Body of pancreas (tissue), 4 donors: ENCODE results near the gene OR6C65. TPM values are rescaled to one million over a fixed set of nuclear protein-coding genes. Genes with fewer than 3 reads are reported as not detected.
"Not testable (repeated sequence)": the region's sequence is repeated elsewhere in the genome, so short reads cannot be mapped to it uniquely, and the experiment has no call there.

Experiments
- ATAC-seq: fragments of 150-250 bp; one replicate; pipeline ENCODE4 v1.9.1; 2016
- DNase-seq, 4 donors: peaks; one replicate each; pipeline ENCODE4 v3.0.0-alpha.2; 2019
- H3K27ac ChIP-seq, 4 donors: fragments of 200-600 bp; sonication (generic); 1 replicate in 3 of 4; 2 replicates in 1 of 4; pipeline versions ENCODE4 v1.5.1 to v1.6.1; 2016 to 2019; ENCODE audit warnings: mild to moderate bottlenecking in 1 of 4, mixed read lengths in 1 of 4, moderate library complexity in 1 of 4
- H3K27me3 ChIP-seq, 2 donors: fragments of 200-600 bp; sonication (generic); one replicate each; pipeline ENCODE4 v1.6.0; 2016; ENCODE audit warnings: mild to moderate bottlenecking in 1 of 2
- H3K36me3 ChIP-seq, 2 donors: fragments of 200-600 bp; sonication (generic); replicated peaks in 1 of 2; 2 replicates each; pipeline ENCODE4 v1.5.1; 2016; ENCODE audit warnings: low read depth in 2 of 2; ENCODE audit not compliant: insufficient read depth in 1 of 2
- H3K4me1 ChIP-seq: fragments of 200-600 bp; sonication (generic); one replicate; pipeline ENCODE4 v1.6.0; 2016
- H3K4me3 ChIP-seq, 2 donors: fragments of 200-600 bp; sonication (generic); 1 replicate in 1 of 2; 2 replicates in 1 of 2; pipeline ENCODE4 v1.5.1; 2016 to 2019
- H3K9me3 ChIP-seq, 3 donors: fragments of 200-600 bp; sonication (generic); 1 replicate in 2 of 3; 2 replicates in 1 of 3; pipeline ENCODE4 v1.5.1; 2016
- CTCF ChIP-seq, 7 experiments: fragments of 450-650 bp in 4 of 7; fragments of 200-600 bp in 3 of 7; sonication (generic) in 3 of 7; IDR thresholded peaks; one replicate each; pipeline ENCODE4 v1.5.1; 2016 to 2019; ENCODE audit warnings: antibody characterized with exemption in 7 of 7
- POLR2A ChIP-seq, 3 donors: fragments of 450-650 bp; IDR thresholded peaks; one replicate each; pipeline ENCODE4 v1.6.1; 2016; ENCODE audit warnings: antibody characterized with exemption in 3 of 3, mild to moderate bottlenecking in 2 of 3
- WGBS, 2 donors: methylation state at CpG; one replicate each; pipeline ENCODE4 v1.1.5; 2017; 5-methylcytosine and 5-hydroxymethylcytosine counted together
- intact Hi-C: fragments of 100-400 bp; cut with DNase I; formaldehyde crosslinking; loops from one replicate; pipeline ENCODE4 v1.15.1; 2023
- total RNA-seq, 2 donors: library from RNA; depleted of rRNA; stranded (reverse); fragments of >200 nt; gene quantifications; one replicate each; pipeline ENCODE4 v1.1.0, GENCODE V29; 2016

The OR6C65 gene
- total RNA-seq, 2 donors from 2014 or later = not detected

GRCh38 chr12:55385891-55386290 is 14.4 kb upstream of the OR6C65 start:
- TF ChIP-seq POLR2A (IDR thresholded peaks at IDR 0.05) = no peak
- TF ChIP-seq CTCF (IDR thresholded peaks at IDR 0.05) = no peak
- H3K27ac ChIP-seq = no peak overlapping the region
- DNase-seq (no peak), ATAC-seq (no peak)
- no peaks in the 10 kb centered on the region for H3K36me3 ChIP-seq
- H3K9me3 ChIP-seq = no peaks in the 10 kb centered on the region
- H3K27me3 ChIP-seq = no peaks in the 10 kb centered on the region
- intact Hi-C loops = no loop called here
- no peaks in the 10 kb centered on the region for H3K4me1 ChIP-seq
- no peak overlapping the region for H3K4me3 ChIP-seq

- 80 to 89% methylated on average over 6 to 22 of the region's 23 CpGs for WGBS, 2 donors
- Histone ChIP-seq H3K4me1 (no peaks in the 10 kb centered on the region), H3K27ac (no peak overlapping the region), H3K4me3 (no peak overlapping the region), H3K9me3 (no peaks in the 10 kb centered on the region), H3K27me3 (no peaks in the 10 kb centered on the region), H3K36me3 (no peaks in the 10 kb centered on the region)
- DNase-seq (no peak), ATAC-seq (no peak)
- intact Hi-C loops = no loop called here
- no peak for TF ChIP-seq POLR2A (IDR thresholded peaks at IDR 0.05)
- TF ChIP-seq CTCF (IDR thresholded peaks at IDR 0.05) = no peak
Measured at GRCh38 chr12:55392032-55392795, 8.1 kb upstream of the OR6C65 start.

- H3K27ac ChIP-seq = no peak overlapping the region
- no peaks in the 10 kb centered on the region for H3K27me3 ChIP-seq
- no peaks in the 10 kb centered on the region for H3K36me3 ChIP-seq
- DNase-seq = no peak
- no peak overlapping the region for H3K4me3 ChIP-seq
- no peaks in the 10 kb centered on the region for H3K9me3 ChIP-seq
- WGBS, 2 donors = 50 to 63% methylated on average over 1 of the region's 1 CpG
- H3K4me1 ChIP-seq = no peaks in the 10 kb centered on the region
- intact Hi-C loops = no loop called here
- ATAC-seq = no peak
- TF ChIP-seq POLR2A (IDR thresholded peaks at IDR 0.05) (no peak), CTCF (IDR thresholded peaks at IDR 0.05) (no peak)
Measured at GRCh38 chr12:55396326-55396725, 4.0 kb upstream of the OR6C65 start.

- Histone ChIP-seq H3K4me3 (no peak overlapping the region), H3K9me3 (no peaks in the 10 kb centered on the region), H3K36me3 (no peaks in the 10 kb centered on the region), H3K27ac (no peak overlapping the region), H3K27me3 (no peaks in the 10 kb centered on the region), H3K4me1 (no peaks in the 10 kb centered on the region)
- no peak for DNase-seq
- TF ChIP-seq POLR2A (IDR thresholded peaks at IDR 0.05) (no peak), CTCF (IDR thresholded peaks at IDR 0.05) (no peak)
- 39 to 70% methylated on average over 1 of the region's 1 CpG for WGBS, 2 donors
- intact Hi-C loops = no loop called here
- ATAC-seq = no peak
Measured at GRCh38 chr12:55407866-55408265, 7.5 kb downstream of the OR6C65 start.

GRCh38 chr12:55409133-55409532 is 8.8 kb downstream of the OR6C65 start:
- intact Hi-C loops, H3K27me3 ChIP-seq, ATAC-seq, H3K36me3 ChIP-seq, DNase-seq, H3K4me3 ChIP-seq, H3K4me1 ChIP-seq, H3K27ac ChIP-seq, H3K9me3 ChIP-seq: not testable (repeated sequence)
- 78 to 97% methylated on average over 1 of the region's 1 CpG for WGBS, 2 donors

- 93 to 94% methylated on average over 15 of the region's 15 CpGs for WGBS, 2 donors
- H3K27me3 ChIP-seq, ATAC-seq, H3K4me3 ChIP-seq, H3K9me3 ChIP-seq, DNase-seq, intact Hi-C loops, H3K27ac ChIP-seq, H3K36me3 ChIP-seq, H3K4me1 ChIP-seq: not testable (repeated sequence)
Measured at GRCh38 chr12:55412138-55412537, 11.8 kb downstream of the OR6C65 start.

- H3K36me3 ChIP-seq, ATAC-seq, intact Hi-C loops, H3K4me3 ChIP-seq, H3K4me1 ChIP-seq, H3K27ac ChIP-seq, H3K27me3 ChIP-seq, H3K9me3 ChIP-seq: not testable (repeated sequence)
- DNase-seq = peak in 1 of 4 donors; percentile 10
- 17 to 67% methylated on average over 1 to 5 of the region's 6 CpGs for WGBS, 2 donors
Measured at GRCh38 chr12:55413498-55414388, 13.4 kb downstream of the OR6C65 start.

GRCh38 chr12:55414396-55414823 is 14.1 kb downstream of the OR6C65 start:
- H3K27ac ChIP-seq, DNase-seq, H3K9me3 ChIP-seq, H3K36me3 ChIP-seq, H3K27me3 ChIP-seq, intact Hi-C loops, H3K4me1 ChIP-seq, H3K4me3 ChIP-seq: not testable (repeated sequence)
- ATAC-seq = peak; percentile 49
- 60% methylated on average over 11 of the region's 11 CpGs; no CpG with 5 or more reads in 1 of the 2 donors for WGBS, 2 donors
